Neural crest cell (in vitro differentiated cells): ENCODE results near the gene MST1. TPM values are rescaled to one million over a fixed set of nuclear protein-coding genes. Genes with fewer than 3 reads are reported as not detected.
A peak's percentile ranks its signal among the peaks of the same experiment; 100 is the strongest.

Source experiments
- DNase-seq: peaks from one replicate; pipeline ENCODE4 v3.0.0; 2021; ENCODE audit warnings: low read depth, mixed read lengths, low spot score
- H3K27ac Mint-ChIP-seq: one replicate; pipeline ENCODE4 v1.8.0; 2021; ENCODE audit warnings: mild to moderate bottlenecking, mixed read lengths; ENCODE audit not compliant: unreplicated experiment
- H3K27me3 Mint-ChIP-seq: 2 replicates; pipeline ENCODE4 v1.8.0; 2021; ENCODE audit warnings: low read depth, mild to moderate bottlenecking, mixed read lengths
- H3K36me3 Mint-ChIP-seq: 2 replicates; pipeline ENCODE4 v1.8.0; 2021; ENCODE audit warnings: low read depth, mild to moderate bottlenecking, mixed read lengths
- H3K4me1 Mint-ChIP-seq: 2 replicates; pipeline ENCODE4 v1.8.0; 2021; ENCODE audit warnings: mixed read lengths
- H3K4me3 Mint-ChIP-seq: one replicate; pipeline ENCODE4 v1.8.0; 2021; ENCODE audit warnings: mild to moderate bottlenecking, mixed read lengths
- H3K9me3 Mint-ChIP-seq: 2 replicates; pipeline ENCODE4 v1.8.0; 2021; ENCODE audit warnings: mixed read lengths
- CTCF ChIP-seq: fragments of 200-600 bp; sonication (generic); conservative IDR thresholded peaks from 2 replicates; pipeline ENCODE4 v1.5.0; 2021; ENCODE audit warnings: antibody characterized with exemption, mild to moderate bottlenecking
- total RNA-seq: library from RNA; stranded (reverse); gene quantifications from 2 replicates; pipeline ENCODE4 v1.2.1, GENCODE V29; 2021

The MST1 gene
- total RNA-seq, 1 donor from 2014 or later = 15.0 TPM

DNA sequence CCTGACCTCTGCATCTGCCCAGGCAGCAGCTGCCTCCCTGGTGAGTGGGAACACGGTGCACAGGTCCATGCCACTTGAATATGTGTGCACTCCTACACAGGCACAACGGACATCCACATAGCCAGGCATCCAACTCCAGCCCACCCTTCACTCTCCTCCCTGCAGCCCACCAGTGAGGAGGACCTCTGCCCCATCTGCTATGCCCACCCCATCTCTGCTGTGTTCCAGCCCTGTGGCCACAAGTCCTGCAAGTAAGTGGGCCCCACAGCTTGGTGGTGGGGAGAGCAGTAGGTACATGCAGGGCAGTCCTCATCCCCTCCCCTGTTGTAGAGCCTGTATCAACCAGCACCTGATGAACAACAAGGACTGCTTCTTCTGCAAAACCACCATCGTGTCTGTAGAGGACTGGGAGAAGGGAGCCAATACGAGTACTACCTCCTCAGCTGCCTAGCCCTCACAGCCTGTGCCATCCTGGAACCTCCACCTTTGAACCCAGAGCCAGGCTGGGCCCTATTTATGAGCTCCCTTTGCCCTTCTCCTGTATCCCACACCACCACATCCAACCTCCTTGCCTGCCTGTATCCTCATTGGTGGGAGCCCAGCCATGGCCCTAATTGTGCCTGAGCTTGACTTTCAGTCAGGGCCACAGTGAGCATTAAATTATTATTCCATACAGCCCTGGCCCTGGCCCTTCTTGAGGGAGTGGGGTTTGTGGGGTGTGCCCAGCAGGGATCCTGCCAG lies 31.8 kb upstream of the MST1 start:
- Mint-ChIP-seq H3K4me1 (peaks cover 36% of the 10 kb centered on the region), H3K4me3 (peak overlapping the region; percentile 98), H3K27me3 (peaks cover 19% of the 10 kb centered on the region), H3K27ac (peak overlapping the region; percentile 29), H3K9me3 (no peaks in the 10 kb centered on the region), H3K36me3 (peaks cover 8% of the 10 kb centered on the region)
- no peak for TF ChIP-seq CTCF
- DNase-seq = no peak

GRCh38 chr3:49719214-49719884 lies 30.1 kb upstream of the MST1 start, which contains the start of gene AMIGO3:
AMIGO3 (minus strand) TSS chr3:49719684; CDS start chr3:49719465, 219 bp downstream.
- peak; percentile 73 for TF ChIP-seq CTCF
- Mint-ChIP-seq H3K27ac (peak within 1 kb of the TSS; percentile 92), H3K4me3 (peak within 1 kb of the TSS; percentile 98), H3K4me1 (peaks cover 31% of the 10 kb centered on the region), H3K36me3 (peaks cover 8% of the 10 kb centered on the region), H3K9me3 (no peaks in the 10 kb centered on the region), H3K27me3 (peaks cover 19% of the 10 kb centered on the region)
- peak; percentile 90 for DNase-seq

- H3K9me3 Mint-ChIP-seq = no peaks in the 10 kb centered on the region
- H3K36me3 Mint-ChIP-seq = peaks cover 8% of the 10 kb centered on the region
- TF ChIP-seq CTCF = no peak
- DNase-seq = no peak
- peak overlapping the region; percentile 92 for H3K27ac Mint-ChIP-seq
- H3K27me3 Mint-ChIP-seq = peaks cover 17% of the 10 kb centered on the region
- H3K4me3 Mint-ChIP-seq = peak overlapping the region; percentile 98
- peaks cover 27% of the 10 kb centered on the region for H3K4me1 Mint-ChIP-seq
Observed at GRCh38 chr3:49718858-49719213, 29.6 kb upstream of the MST1 start.

GRCh38 chr3:49717959-49718857 lies 28.9 kb upstream of the MST1 start:
- no peak for TF ChIP-seq CTCF
- Mint-ChIP-seq H3K27ac (peak overlapping the region; percentile 92), H3K9me3 (no peaks in the 10 kb centered on the region), H3K4me3 (peak overlapping the region; percentile 98), H3K4me1 (peaks cover 25% of the 10 kb centered on the region), H3K27me3 (peaks cover 15% of the 10 kb centered on the region), H3K36me3 (peaks cover 8% of the 10 kb centered on the region)
- no peak for DNase-seq

- peaks cover 4% of the 10 kb centered on the region for H3K36me3 Mint-ChIP-seq
- peaks cover 17% of the 10 kb centered on the region for H3K4me1 Mint-ChIP-seq
- no peaks in the 10 kb centered on the region for H3K9me3 Mint-ChIP-seq
- TF ChIP-seq CTCF = no peak
- peak overlapping the region; percentile 69 for H3K4me3 Mint-ChIP-seq
- H3K27ac Mint-ChIP-seq = no peak overlapping the region
- H3K27me3 Mint-ChIP-seq = peaks cover 11% of the 10 kb centered on the region
- DNase-seq = peak; percentile 9
Observed at GRCh38 chr3:49717211-49717958, 28.1 kb upstream of the MST1 start.
